MCF 10A (cell line): ENCODE data around the gene CTPS2. TPM values are rescaled to one million over a fixed set of nuclear protein-coding genes. Genes with fewer than 3 reads are reported as not detected.
A peak's percentile ranks its signal among the peaks of the same experiment; 100 is the strongest.

Experiments used
- BruUV-seq: library from RNA; stranded (reverse); fragments of 400-500 nt; replicated peaks from 2 replicates; lab custom pipeline; 2021; lab: Mats Ljungman, UMichigan
- CTCF ChIA-PET: fragments of 300-600 bp; sonication (Branson Sonifier 250); formaldehyde crosslinking; extraction: SDS; loops from one replicate; lab custom pipeline; 2021; ENCODE audit warnings: antibody characterized with exemption, inconsistent platforms; lab: Yijun Ruan, JAX
- POLR2A ChIA-PET: fragments of 300-600, 350-650 bp; sonication (Branson Sonifier 250); formaldehyde crosslinking; extraction: SDS; loops from one replicate; lab custom pipeline; 2020; ENCODE audit warnings: antibody characterized with exemption, inconsistent platforms; lab: Yijun Ruan, JAX
- DNase-seq: peaks from one replicate; pipeline ENCODE4 v3.0.0-alpha.2; 2018; ENCODE audit not compliant: unreplicated experiment
- H3K27ac Mint-ChIP-seq: one replicate; pipeline ENCODE4 v1.8.0; 2022; ENCODE audit warnings: mild to moderate bottlenecking, low read depth, mixed read lengths; ENCODE audit not compliant: unreplicated experiment
- H3K27me3 Mint-ChIP-seq: one replicate; pipeline ENCODE4 v1.8.0; 2022; ENCODE audit warnings: mixed read lengths; ENCODE audit not compliant: insufficient read depth, unreplicated experiment
- H3K36me3 Mint-ChIP-seq: one replicate; pipeline ENCODE4 v1.8.0; 2022; ENCODE audit warnings: mild to moderate bottlenecking, moderate library complexity, mixed read lengths; ENCODE audit not compliant: insufficient read depth, unreplicated experiment
- H3K4me1 Mint-ChIP-seq: one replicate; pipeline ENCODE4 v1.8.0; 2022; ENCODE audit warnings: mixed read lengths; ENCODE audit not compliant: insufficient read depth, unreplicated experiment
- H3K4me3 Mint-ChIP-seq: one replicate; pipeline ENCODE4 v1.8.0; 2022; ENCODE audit warnings: mild to moderate bottlenecking, moderate library complexity, mixed read lengths; ENCODE audit not compliant: unreplicated experiment
- H3K9me3 Mint-ChIP-seq: one replicate; pipeline ENCODE4 v1.8.0; 2022; ENCODE audit warnings: mixed read lengths; ENCODE audit not compliant: unreplicated experiment
- intact Hi-C: fragments of 100-400 bp; cut with micrococcal nuclease; formaldehyde crosslinking; loops from 2 replicates; pipeline ENCODE4 v1.14.1; 2022
- total RNA-seq: library from RNA; stranded (reverse); gene quantifications from 2 replicates; pipeline ENCODE4 v1.2.3, GENCODE V29; 2022
- TF ChIP-seq, protein P1 (sequence below): fragments of 200-600 bp; IDR thresholded peaks from one replicate; pipeline ENCODE4 v1.8.0; 2022; ENCODE audit warnings: antibody characterized with exemption, mild to moderate bottlenecking; ENCODE audit not compliant: unreplicated experiment

Gene CTPS2
- total RNA-seq, 1 experiment from 2014 or later: 5.3 TPM

DNA sequence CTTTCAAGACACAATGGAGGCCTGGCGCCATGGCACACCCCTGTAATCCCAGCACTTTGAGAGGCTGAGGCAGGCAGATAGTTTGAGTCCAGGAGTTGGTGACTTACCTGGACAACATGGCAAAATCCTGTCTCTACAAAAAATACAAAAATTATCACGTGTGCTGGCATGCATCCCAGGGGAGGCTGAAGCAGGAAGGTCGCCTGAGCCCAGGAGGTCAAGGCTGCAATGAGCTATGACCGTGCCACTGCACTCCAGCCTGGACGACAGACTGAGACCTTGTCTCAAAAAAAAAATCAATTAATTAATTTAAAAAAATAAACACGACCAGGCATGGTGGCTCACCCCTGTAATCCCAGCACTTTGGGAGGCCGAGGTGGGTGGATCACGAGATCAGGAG is 2.0 kb upstream of the CTPS2 start:
- intact Hi-C loops: no loop called here
- Mint-ChIP-seq H3K4me1 (peaks cover 5% of the 10 kb centered on the region), H3K27me3 (peaks cover 38% of the 10 kb centered on the region), H3K36me3 (no peaks in the 10 kb centered on the region), H3K4me3 (no peak overlapping the region), H3K27ac (no peak overlapping the region), H3K9me3 (no peaks in the 10 kb centered on the region)
- no peak for DNase-seq
- no TSS peak for BruUV-seq
- ChIA-PET CTCF (no interaction called here), POLR2A (interaction anchor here (0.7 kb wide), 1 partner anchor 645 kb away, joined by 3 read pairs; no protein-coding TSS in a partner anchor)
- TF ChIP-seq, protein P1, sequence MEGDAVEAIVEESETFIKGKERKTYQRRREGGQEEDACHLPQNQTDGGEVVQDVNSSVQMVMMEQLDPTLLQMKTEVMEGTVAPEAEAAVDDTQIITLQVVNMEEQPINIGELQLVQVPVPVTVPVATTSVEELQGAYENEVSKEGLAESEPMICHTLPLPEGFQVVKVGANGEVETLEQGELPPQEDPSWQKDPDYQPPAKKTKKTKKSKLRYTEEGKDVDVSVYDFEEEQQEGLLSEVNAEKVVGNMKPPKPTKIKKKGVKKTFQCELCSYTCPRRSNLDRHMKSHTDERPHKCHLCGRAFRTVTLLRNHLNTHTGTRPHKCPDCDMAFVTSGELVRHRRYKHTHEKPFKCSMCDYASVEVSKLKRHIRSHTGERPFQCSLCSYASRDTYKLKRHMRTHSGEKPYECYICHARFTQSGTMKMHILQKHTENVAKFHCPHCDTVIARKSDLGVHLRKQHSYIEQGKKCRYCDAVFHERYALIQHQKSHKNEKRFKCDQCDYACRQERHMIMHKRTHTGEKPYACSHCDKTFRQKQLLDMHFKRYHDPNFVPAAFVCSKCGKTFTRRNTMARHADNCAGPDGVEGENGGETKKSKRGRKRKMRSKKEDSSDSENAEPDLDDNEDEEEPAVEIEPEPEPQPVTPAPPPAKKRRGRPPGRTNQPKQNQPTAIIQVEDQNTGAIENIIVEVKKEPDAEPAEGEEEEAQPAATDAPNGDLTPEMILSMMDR: no peak

DNA sequence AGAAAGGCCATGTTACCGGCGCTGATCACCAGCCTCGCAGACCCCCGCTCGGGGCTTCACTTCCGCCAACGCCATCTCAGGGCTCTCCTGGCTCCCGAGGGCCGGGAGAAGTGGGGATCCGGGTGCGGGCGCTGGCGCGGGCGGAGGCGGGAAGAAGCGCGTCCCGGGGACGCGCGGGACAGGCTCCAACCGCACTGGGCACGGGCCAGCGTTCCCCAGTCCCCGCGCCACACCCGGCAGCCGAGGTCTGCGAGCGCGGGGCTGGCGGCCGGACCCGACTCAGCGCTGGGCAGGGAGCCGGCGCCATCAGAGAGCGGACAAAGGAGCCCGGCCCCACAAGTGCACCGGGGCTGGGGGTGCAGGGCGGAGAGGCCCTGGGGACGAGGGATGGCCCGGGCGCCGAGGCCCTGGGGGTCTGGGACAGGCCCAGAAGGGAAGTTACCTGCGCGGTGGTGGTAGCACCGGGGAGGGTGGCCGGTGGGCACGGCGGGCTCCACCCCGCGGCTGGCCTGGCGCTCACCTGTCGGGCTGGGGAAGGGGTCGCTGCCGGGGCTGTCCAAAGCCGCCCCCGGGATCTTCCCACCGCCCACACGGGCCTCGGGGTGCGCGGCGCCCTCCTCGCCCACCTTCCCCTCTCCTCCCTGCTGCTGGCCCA is 449 bp downstream of the CTPS2 start:
- POLR2A ChIA-PET: interaction anchor here (0.6 to 1.4 kb wide), 6 partner anchors 9 to 1038 kb away, joined by 3 to 7 read pairs (median 3); no protein-coding TSS in a partner anchor
- peak; percentile 5 for DNase-seq
- no TSS peak for BruUV-seq
- no peaks in the 10 kb centered on the region for H3K4me1 Mint-ChIP-seq
- intact Hi-C loops: no loop called here
- CTCF ChIA-PET: interaction anchor here (0.5 to 0.6 kb wide), 2 partner anchors 27 to 1035 kb away, joined by 4 to 7 read pairs; no protein-coding TSS in a partner anchor
- no peaks in the 10 kb centered on the region for H3K9me3 Mint-ChIP-seq
- TF ChIP-seq, protein P1: no peak
- H3K4me3 Mint-ChIP-seq: peak overlapping the region; percentile 86
- peak overlapping the region; percentile 63 for H3K27ac Mint-ChIP-seq
- peaks cover 48% of the 10 kb centered on the region for H3K27me3 Mint-ChIP-seq
- H3K36me3 Mint-ChIP-seq: peaks cover 9% of the 10 kb centered on the region

DNA sequence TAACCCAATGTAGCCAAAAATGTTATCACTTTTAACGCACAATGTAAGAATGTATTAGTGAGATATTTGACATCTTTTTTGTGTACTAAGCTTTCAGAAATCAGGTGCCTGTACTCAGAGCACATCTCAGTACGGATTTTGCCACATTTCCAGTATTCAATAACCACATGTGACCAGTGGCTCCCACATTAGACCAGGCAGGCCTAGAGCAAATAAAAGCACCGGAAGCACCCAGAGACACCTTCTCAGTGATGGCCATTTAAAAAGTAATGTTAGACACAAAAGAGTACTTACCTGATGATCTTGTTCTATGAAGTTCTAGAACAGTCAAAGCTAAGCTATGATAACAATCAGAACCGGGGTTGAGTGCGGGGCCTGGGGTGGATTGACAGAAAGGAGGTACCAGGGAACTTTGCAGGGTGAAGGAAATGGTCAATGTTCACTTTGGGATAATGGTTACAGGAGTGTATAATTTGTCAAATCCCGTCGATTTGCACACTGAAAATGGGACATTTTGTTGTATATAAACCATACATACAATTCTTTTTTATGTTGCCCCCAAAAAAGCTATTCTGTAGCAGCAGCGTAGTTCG is 1.2 kb downstream of the CTPS2 start:
- H3K27me3 Mint-ChIP-seq: peaks cover 48% of the 10 kb centered on the region
- ChIA-PET POLR2A (interaction anchor here (0.9 to 1.1 kb wide), 2 partner anchors 9 to 77 kb away, joined by 3 read pairs; no protein-coding TSS in a partner anchor), CTCF (interaction anchor here (0.5 to 2.1 kb wide), 4 partner anchors 15 to 1095 kb away, joined by 3 to 15 read pairs (median 4); no protein-coding TSS in a partner anchor)
- H3K27ac Mint-ChIP-seq: peak overlapping the region; percentile 32
- peak overlapping the region; percentile 86 for H3K4me3 Mint-ChIP-seq
- TF ChIP-seq, protein P1: no peak
- intact Hi-C loops: no loop called here
- BruUV-seq: TSS peak; percentile 36
- no peaks in the 10 kb centered on the region for H3K9me3 Mint-ChIP-seq
- peaks cover 9% of the 10 kb centered on the region for H3K36me3 Mint-ChIP-seq
- no peak for DNase-seq
- no peaks in the 10 kb centered on the region for H3K4me1 Mint-ChIP-seq

DNA sequence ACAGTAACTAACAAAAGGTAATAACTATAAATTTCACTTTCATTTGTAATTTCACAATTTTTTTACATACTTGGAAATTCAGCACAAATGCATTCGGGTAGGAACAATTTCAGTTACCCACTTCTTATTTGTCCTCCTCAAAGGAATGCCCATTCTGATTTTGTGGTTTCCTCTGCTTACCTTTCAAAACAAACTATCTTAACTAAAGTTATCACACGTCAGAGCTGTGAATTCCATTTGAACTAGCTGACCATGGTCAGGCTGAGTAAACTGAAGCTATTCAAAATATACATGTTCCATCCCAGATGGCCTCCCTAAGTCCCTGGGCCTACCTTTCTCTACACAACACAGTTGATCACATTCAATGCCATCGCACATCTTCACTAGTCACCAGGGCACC is 4.5 kb downstream of the CTPS2 start:
- Mint-ChIP-seq H3K36me3 (peaks cover 15% of the 10 kb centered on the region), H3K4me3 (no peak overlapping the region), H3K9me3 (no peaks in the 10 kb centered on the region), H3K27ac (no peak overlapping the region), H3K27me3 (peaks cover 47% of the 10 kb centered on the region), H3K4me1 (no peaks in the 10 kb centered on the region)
- intact Hi-C loops: no loop called here
- no peak for DNase-seq
- TF ChIP-seq, protein P1: no peak
- no TSS peak for BruUV-seq
- ChIA-PET CTCF (interaction anchor here (0.5 kb wide), 1 partner anchor 396 kb away, joined by 3 read pairs; no protein-coding TSS in a partner anchor), POLR2A (interaction anchor here (1.1 kb wide), 1 partner anchor 12 kb away, joined by 4 read pairs; no protein-coding TSS in a partner anchor)
